Osteocyte (in vitro differentiated cells): Measurements from ENCODE around the gene TWF2. TPM values are rescaled to one million over a fixed set of nuclear protein-coding genes. Genes with fewer than 3 reads are reported as not detected.
A peak's percentile ranks its signal among the peaks of the same experiment; 100 is the strongest.

Experiments used
- DNase-seq: peaks from one replicate; pipeline ENCODE4 v3.0.0; 2021; ENCODE audit warnings: mixed read lengths; ENCODE audit not compliant: unreplicated experiment; ENCODE audit errors: extremely low spot score
- H3K27ac Mint-ChIP-seq: one replicate; pipeline ENCODE4 v1.8.0; 2021; ENCODE audit warnings: mild to moderate bottlenecking, mixed read lengths; ENCODE audit not compliant: unreplicated experiment
- H3K27me3 Mint-ChIP-seq: one replicate; pipeline ENCODE4 v1.8.0; 2021; ENCODE audit warnings: mixed read lengths; ENCODE audit not compliant: unreplicated experiment
- H3K36me3 Mint-ChIP-seq: one replicate; pipeline ENCODE4 v1.8.0; 2021; ENCODE audit warnings: mixed read lengths; ENCODE audit not compliant: unreplicated experiment
- H3K4me1 Mint-ChIP-seq: one replicate; pipeline ENCODE4 v1.8.0; 2021; ENCODE audit warnings: mixed read lengths; ENCODE audit not compliant: unreplicated experiment
- H3K4me3 Mint-ChIP-seq: one replicate; pipeline ENCODE4 v1.8.0; 2021; ENCODE audit warnings: mild to moderate bottlenecking, moderate library complexity, mixed read lengths; ENCODE audit not compliant: unreplicated experiment
- H3K9me3 Mint-ChIP-seq: one replicate; pipeline ENCODE4 v1.8.0; 2021; ENCODE audit warnings: mixed read lengths; ENCODE audit not compliant: unreplicated experiment
- CTCF ChIP-seq: fragments of 200-600 bp; sonication (generic); IDR thresholded peaks from 2 replicates; pipeline ENCODE4 v1.5.0; 2021; ENCODE audit warnings: antibody characterized with exemption, mild to moderate bottlenecking, moderate library complexity
- total RNA-seq: library from RNA; stranded (reverse); gene quantifications from 2 replicates; pipeline ENCODE4 v1.2.1, GENCODE V29; 2021

Gene TWF2
- total RNA-seq, 1 donor from 2014 or later = 58.6 TPM

- Mint-ChIP-seq H3K4me3 (no peak within 1 kb of the TSS), H3K9me3 (no peaks in the 10 kb centered on the region), H3K27ac (no peak within 1 kb of the TSS), H3K4me1 (no peaks in the 10 kb centered on the region), H3K36me3 (peaks cover 17% of the 10 kb centered on the region), H3K27me3 (no peaks in the 10 kb centered on the region)
- TF ChIP-seq CTCF = no peak
- DNase-seq = peak; percentile 80
Measured at GRCh38 chr3:52225452-52226228, 13.3 kb downstream of the TWF2 start, which contains the start of gene TLR9. Gene TLR9 (minus strand): TSS chr3:52225645. CDS start chr3:52225529, 116 bp downstream.

- no peak overlapping the region for H3K27ac Mint-ChIP-seq
- no peak for TF ChIP-seq CTCF
Measured at GRCh38 chr3:52223449-52224408, 15.2 kb downstream of the TWF2 start.

GRCh38 chr3:52222319-52223221 is 16.4 kb downstream of the TWF2 start:
- Mint-ChIP-seq H3K27me3 (no peaks in the 10 kb centered on the region), H3K4me1 (peaks cover 1% of the 10 kb centered on the region), H3K36me3 (peaks cover 2% of the 10 kb centered on the region), H3K4me3 (no peak overlapping the region), H3K9me3 (no peaks in the 10 kb centered on the region), H3K27ac (no peak overlapping the region)
- DNase-seq = peak; percentile 84
- no peak for TF ChIP-seq CTCF

More at GRCh38 chr3:52223449-52224408, 15.2 kb downstream of the TWF2 start:
- H3K9me3 Mint-ChIP-seq = no peaks in the 10 kb centered on the region
- no peaks in the 10 kb centered on the region for H3K27me3 Mint-ChIP-seq
- H3K36me3 Mint-ChIP-seq = peaks cover 5% of the 10 kb centered on the region
- H3K4me1 Mint-ChIP-seq = peaks cover 1% of the 10 kb centered on the region
- no peak for DNase-seq
- H3K4me3 Mint-ChIP-seq = no peak overlapping the region

GRCh38 chr3:52221563-52222318 is 17.2 kb downstream of the TWF2 start:
- H3K4me1 Mint-ChIP-seq = peaks cover 5% of the 10 kb centered on the region
- H3K4me3 Mint-ChIP-seq = no peak overlapping the region

More at GRCh38 chr3:52221563-52222318, 17.2 kb downstream of the TWF2 start:
- H3K36me3 Mint-ChIP-seq = no peaks in the 10 kb centered on the region
- H3K27me3 Mint-ChIP-seq = no peaks in the 10 kb centered on the region
- DNase-seq = peak; percentile 81
- TF ChIP-seq CTCF = no peak
- H3K9me3 Mint-ChIP-seq = no peaks in the 10 kb centered on the region
- H3K27ac Mint-ChIP-seq = no peak overlapping the region
